SK-N-SH (cell line): ENCODE measurements around the gene B3GALT4. TPM values are rescaled to one million over a fixed set of nuclear protein-coding genes. Genes with fewer than 3 reads are reported as not detected.

Source experiments
- CTCF ChIA-PET: fragments of 300-600, 350-600 bp; formaldehyde crosslinking; extraction: SDS; loops from one replicate; lab custom pipeline; 2021; lab: Yijun Ruan, JAX
- POLR2A ChIA-PET: fragments of 350-600 bp; sonication (Branson Sonifier 250); formaldehyde crosslinking; extraction: SDS; loops from one replicate; lab custom pipeline; 2020; ENCODE audit warnings: antibody characterized with exemption, inconsistent platforms; lab: Yijun Ruan, JAX
- DNase-seq: peaks from one replicate; pipeline ENCODE4 v3.0.0; 2012
- H2AFZ ChIP-seq: fragments of 200-600 bp; sonication (generic); 2 replicates; pipeline ENCODE4 v1.8.1; 2016; ENCODE audit warnings: antibody characterized with exemption, mild to moderate bottlenecking, low read depth
- H3F3A ChIP-seq: fragments of 200-600 bp; sonication (generic); replicated peaks from 2 replicates; pipeline ENCODE3; 2016; ENCODE audit warnings: antibody characterized with exemption, mild to moderate bottlenecking; ENCODE audit not compliant: insufficient read depth
- H3K27ac ChIP-seq, 2 experiments: fragments of 200-500 bp in 1 of 2; fragments of 200-600 bp in 1 of 2; sonication (Bioruptor generic) in 1 of 2; sonication (generic), shearing (Covaris generic) in 1 of 2; 2 replicates each; pipeline versions ENCODE4 v1.5.1 to v1.6.1; 2014 to 2016; ENCODE audit warnings: low read depth in 2 of 2, inconsistent platforms in 1 of 2, low read length in 1 of 2, mild to moderate bottlenecking in 1 of 2, mixed read lengths in 1 of 2
- H3K27me3 ChIP-seq: fragments of 200-600 bp; sonication (generic), shearing (Covaris generic); 2 replicates; pipeline ENCODE4 v1.6.1; 2016; ENCODE audit warnings: mixed run types; ENCODE audit not compliant: insufficient read depth
- H3K36me3 ChIP-seq, 2 experiments: fragments of 200-500 bp in 1 of 2; fragments of 200-600 bp in 1 of 2; sonication (Bioruptor generic) in 1 of 2; sonication (generic) in 1 of 2; replicated peaks in 1 of 2; 2 replicates each; pipeline versions ENCODE3 to v1.5.1; 2014 to 2016; ENCODE audit warnings: low read length in 1 of 2, mild to moderate bottlenecking in 1 of 2; ENCODE audit not compliant: insufficient read depth in 2 of 2, control insufficient read depth in 1 of 2
- H3K4me1 ChIP-seq, 2 experiments: fragments of 200-500 bp in 1 of 2; fragments of 200-600 bp in 1 of 2; sonication (Bioruptor generic) in 1 of 2; sonication (generic), shearing (Covaris generic) in 1 of 2; 2 replicates each; pipeline versions ENCODE4 v1.5.1 to v1.6.1; 2014 to 2016; ENCODE audit warnings: low read depth in 1 of 2, low read length in 1 of 2, mixed run types in 1 of 2; ENCODE audit not compliant: insufficient read depth in 2 of 2, control insufficient read depth in 1 of 2
- H3K4me2 ChIP-seq: fragments of 200-600 bp; sonication (generic), shearing (Covaris generic); 2 replicates; pipeline ENCODE4 v1.6.1; 2017; ENCODE audit warnings: mixed run types
- H3K4me3 ChIP-seq, 2 experiments: fragments of 200-500 bp in 1 of 2; fragments of 200-600 bp in 1 of 2; sonication (Bioruptor generic) in 1 of 2; sonication (generic), shearing (Covaris generic) in 1 of 2; 2 replicates each; pipeline versions ENCODE4 v1.5.1 to v1.8.1; 2014 to 2016; ENCODE audit warnings: low read depth in 2 of 2, inconsistent platforms in 1 of 2, low read length in 1 of 2, mild to moderate bottlenecking in 1 of 2, mixed read lengths in 1 of 2, moderate library complexity in 1 of 2
- H3K79me2 ChIP-seq: fragments of 200-600 bp; sonication (generic); 2 replicates; pipeline ENCODE4 v1.8.1; 2017; ENCODE audit warnings: mild to moderate bottlenecking; ENCODE audit not compliant: insufficient read depth
- H3K9ac ChIP-seq: fragments of 200-600 bp; sonication (generic); 2 replicates; pipeline ENCODE4 v1.6.1; 2017; ENCODE audit warnings: mixed run types
- H3K9me2 ChIP-seq: fragments of 200-600 bp; sonication (generic); 2 replicates; pipeline ENCODE4 v1.6.1; 2017; ENCODE audit warnings: mixed run types
- H3K9me3 ChIP-seq: fragments of 200-600 bp; sonication (generic); 2 replicates; pipeline ENCODE4 v1.6.1; 2017; ENCODE audit warnings: mixed run types, mild to moderate bottlenecking, moderate library complexity
- H4K20me1 ChIP-seq: fragments of 200-600 bp; sonication (generic); 2 replicates; pipeline ENCODE4 v1.6.1; 2017; ENCODE audit warnings: mild to moderate bottlenecking, mixed run types; ENCODE audit not compliant: insufficient read depth
- FOXM1 ChIP-seq: IDR thresholded peaks from 2 replicates; pipeline ENCODE4 v1.4.0; 2012; ENCODE audit warnings: low read depth, mild to moderate bottlenecking
- GATA2 ChIP-seq: sonication (generic); formaldehyde crosslinking; IDR thresholded peaks from 2 replicates; pipeline ENCODE4 v1.5.0; 2020; ENCODE audit warnings: mild to moderate bottlenecking, missing genetic modification reagents
- JUND ChIP-seq: IDR thresholded peaks from 2 replicates; pipeline ENCODE4 v1.4.0; 2012
- MEF2A ChIP-seq: IDR thresholded peaks from 2 replicates; pipeline ENCODE4 v1.4.0; 2012; ENCODE audit warnings: low read depth, borderline replicate concordance
- NFIC ChIP-seq: IDR thresholded peaks from 2 replicates; pipeline ENCODE4 v1.4.0; 2012; ENCODE audit warnings: borderline replicate concordance
- RCOR1 ChIP-seq: fragments of 150-350 bp; IDR thresholded peaks from 2 replicates; pipeline ENCODE4 v1.6.1; 2017; ENCODE audit warnings: antibody characterized with exemption, low read length
- RXRA ChIP-seq: IDR thresholded peaks from 2 replicates; pipeline ENCODE4 v1.4.0; 2012; ENCODE audit warnings: low read depth, mild to moderate bottlenecking, borderline replicate concordance
- TCF12 ChIP-seq: IDR thresholded peaks from 2 replicates; pipeline ENCODE4 v1.4.0; 2012
- WGBS: methylation state at CpG from one replicate; pipeline ENCODE4 v1.1.6; 2017; ENCODE audit warnings: low lambda C conversion rate; 5-methylcytosine and 5-hydroxymethylcytosine counted together
- polyA plus RNA-seq, 3 experiments: library from polyadenylated mRNA; depleted of rRNA; stranded (reverse); fragments of >200 nt; gene quantifications; 2 replicates each; pipeline ENCODE4 v1.2.3, GENCODE V29; 2012
- TF ChIP-seq, protein P1 (sequence below): IDR thresholded peaks from 2 replicates; pipeline ENCODE4 v1.6.1; 2012; ENCODE audit warnings: mild to moderate bottlenecking, low read depth, low read length, moderate library complexity
- TF ChIP-seq, protein P2 (sequence below): fragments of 150-350 bp; IDR thresholded peaks from 2 replicates; pipeline ENCODE4 v1.6.1; 2017; ENCODE audit warnings: antibody characterized with exemption, low read length, low read depth, borderline replicate concordance
- TF ChIP-seq, protein P3 (sequence below): IDR thresholded peaks from 2 replicates; pipeline ENCODE4 v1.4.0; 2012; ENCODE audit warnings: low read depth

The B3GALT4 gene
- polyA plus RNA-seq, 1 of the 3 experiments (the other 2 are of a cell fraction): 0.56 TPM

DNA sequence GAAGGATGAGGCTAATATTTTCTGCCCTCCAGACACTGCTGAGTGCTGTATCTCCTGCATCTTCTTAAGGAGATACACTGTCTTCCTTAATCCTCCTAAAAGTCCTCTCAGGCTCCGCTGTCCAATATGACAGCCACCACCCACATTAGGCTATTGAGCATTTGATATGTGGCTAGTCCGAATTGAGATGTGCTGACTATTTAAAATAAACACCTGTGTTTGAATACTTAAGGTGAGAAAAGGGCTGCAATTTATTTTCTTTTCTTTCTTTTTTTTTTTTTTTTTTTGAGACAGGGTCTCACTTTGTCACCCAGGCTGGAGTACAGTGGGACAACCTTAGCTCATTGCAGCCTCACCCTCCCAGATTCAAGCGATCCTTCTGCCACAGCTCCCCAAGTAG, 25.0 kb downstream of the B3GALT4 start:
- TF ChIP-seq MEF2A (no peak), RXRA (no peak), RCOR1 (no peak), NFIC (no peak), GATA2 (CRISPR knock-in tag) (no peak)
- TF ChIP-seq, protein P1, sequence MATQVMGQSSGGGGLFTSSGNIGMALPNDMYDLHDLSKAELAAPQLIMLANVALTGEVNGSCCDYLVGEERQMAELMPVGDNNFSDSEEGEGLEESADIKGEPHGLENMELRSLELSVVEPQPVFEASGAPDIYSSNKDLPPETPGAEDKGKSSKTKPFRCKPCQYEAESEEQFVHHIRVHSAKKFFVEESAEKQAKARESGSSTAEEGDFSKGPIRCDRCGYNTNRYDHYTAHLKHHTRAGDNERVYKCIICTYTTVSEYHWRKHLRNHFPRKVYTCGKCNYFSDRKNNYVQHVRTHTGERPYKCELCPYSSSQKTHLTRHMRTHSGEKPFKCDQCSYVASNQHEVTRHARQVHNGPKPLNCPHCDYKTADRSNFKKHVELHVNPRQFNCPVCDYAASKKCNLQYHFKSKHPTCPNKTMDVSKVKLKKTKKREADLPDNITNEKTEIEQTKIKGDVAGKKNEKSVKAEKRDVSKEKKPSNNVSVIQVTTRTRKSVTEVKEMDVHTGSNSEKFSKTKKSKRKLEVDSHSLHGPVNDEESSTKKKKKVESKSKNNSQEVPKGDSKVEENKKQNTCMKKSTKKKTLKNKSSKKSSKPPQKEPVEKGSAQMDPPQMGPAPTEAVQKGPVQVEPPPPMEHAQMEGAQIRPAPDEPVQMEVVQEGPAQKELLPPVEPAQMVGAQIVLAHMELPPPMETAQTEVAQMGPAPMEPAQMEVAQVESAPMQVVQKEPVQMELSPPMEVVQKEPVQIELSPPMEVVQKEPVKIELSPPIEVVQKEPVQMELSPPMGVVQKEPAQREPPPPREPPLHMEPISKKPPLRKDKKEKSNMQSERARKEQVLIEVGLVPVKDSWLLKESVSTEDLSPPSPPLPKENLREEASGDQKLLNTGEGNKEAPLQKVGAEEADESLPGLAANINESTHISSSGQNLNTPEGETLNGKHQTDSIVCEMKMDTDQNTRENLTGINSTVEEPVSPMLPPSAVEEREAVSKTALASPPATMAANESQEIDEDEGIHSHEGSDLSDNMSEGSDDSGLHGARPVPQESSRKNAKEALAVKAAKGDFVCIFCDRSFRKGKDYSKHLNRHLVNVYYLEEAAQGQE: no peak
- TF ChIP-seq, protein P2, sequence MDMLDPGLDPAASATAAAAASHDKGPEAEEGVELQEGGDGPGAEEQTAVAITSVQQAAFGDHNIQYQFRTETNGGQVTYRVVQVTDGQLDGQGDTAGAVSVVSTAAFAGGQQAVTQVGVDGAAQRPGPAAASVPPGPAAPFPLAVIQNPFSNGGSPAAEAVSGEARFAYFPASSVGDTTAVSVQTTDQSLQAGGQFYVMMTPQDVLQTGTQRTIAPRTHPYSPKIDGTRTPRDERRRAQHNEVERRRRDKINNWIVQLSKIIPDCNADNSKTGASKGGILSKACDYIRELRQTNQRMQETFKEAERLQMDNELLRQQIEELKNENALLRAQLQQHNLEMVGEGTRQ: no peak
- no peak overlapping the region for H3K9ac ChIP-seq
- no peak for DNase-seq
- H3F3A ChIP-seq: peaks cover 22% of the 10 kb centered on the region
- no peaks in the 10 kb centered on the region for H3K27me3 ChIP-seq
- WGBS: 95% methylated on average over 3 of the region's 3 CpGs
- no peaks in the 10 kb centered on the region for H3K9me2 ChIP-seq
- H3K4me1 ChIP-seq: peaks cover 4 to 10% of the 10 kb centered on the region in 2 experiments; a peak in 1 of 4 replicates
- H3K79me2 ChIP-seq: peaks cover 74% of the 10 kb centered on the region
- ChIA-PET CTCF (no interaction called here), POLR2A (interaction anchor here (0.6 to 2.1 kb wide), 2 partner anchors 12 to 24 kb away, joined by 3 to 15 read pairs; partner anchors contain the start of genes B3GALT4 and TAPBP)
- H3K4me3 ChIP-seq: no peak overlapping the region; a peak in 1 of 4 replicates
- H4K20me1 ChIP-seq: peaks cover 14% of the 10 kb centered on the region; the same call in 1 of the 2 replicates
- no peak overlapping the region for H3K27ac ChIP-seq
- no peak overlapping the region for H3K4me2 ChIP-seq
- no peaks in the 10 kb centered on the region for H3K9me3 ChIP-seq
- H3K36me3 ChIP-seq: peaks cover 13 to 22% of the 10 kb centered on the region in 2 experiments
- H2AFZ ChIP-seq: no peak overlapping the region

DNA sequence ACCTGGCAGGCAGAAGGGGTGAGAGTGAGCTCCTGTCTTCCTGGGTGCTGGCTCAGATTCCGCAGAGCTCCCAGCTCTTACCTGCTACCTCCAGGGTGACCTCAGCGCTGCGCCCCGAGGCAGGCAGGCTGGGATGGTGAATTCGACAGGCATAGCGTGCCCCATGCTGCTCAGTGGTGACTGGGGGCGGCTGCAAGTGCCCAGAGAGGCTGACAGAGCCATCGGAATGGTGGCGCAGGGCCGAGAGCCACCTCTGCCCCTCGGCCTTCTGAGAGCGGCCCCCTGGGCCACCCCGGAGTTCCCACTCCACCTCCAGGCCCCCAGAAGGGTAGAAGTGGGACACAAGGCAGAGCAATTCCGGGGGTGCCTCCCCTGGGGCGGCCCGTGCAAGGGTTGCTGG, 27.3 kb downstream of the B3GALT4 start:
- Histone ChIP-seq H3F3A (peaks cover 22% of the 10 kb centered on the region), H4K20me1 (peaks cover 14% of the 10 kb centered on the region; the same call in 1 of the 2 replicates), H3K27ac (no peak overlapping the region), H3K4me2 (no peak overlapping the region), H2AFZ (no peak overlapping the region), H3K4me1 (peaks cover 2 to 4% of the 10 kb centered on the region in 2 experiments; a peak in 1 of 4 replicates), H3K9me3 (no peaks in the 10 kb centered on the region), H3K9me2 (no peaks in the 10 kb centered on the region), H3K4me3 (no peak overlapping the region), H3K79me2 (peaks cover 80% of the 10 kb centered on the region), H3K36me3 (peaks cover 13 to 36% of the 10 kb centered on the region in 2 experiments), H3K27me3 (no peaks in the 10 kb centered on the region), H3K9ac (no peak overlapping the region)
- 46% methylated on average over 2 of the region's 16 CpGs for WGBS
- ChIA-PET POLR2A (interaction anchor here (0.6 to 1.0 kb wide), 3 partner anchors 9 to 37 kb away, joined by 3 to 4 read pairs (median 3); no protein-coding TSS in a partner anchor), CTCF (no interaction called here)
- peak; percentile 5 for DNase-seq
- TF ChIP-seq JUND: no peak
- TF ChIP-seq TCF12: no peak
- no peak for TF ChIP-seq FOXM1
- TF ChIP-seq, protein P3, sequence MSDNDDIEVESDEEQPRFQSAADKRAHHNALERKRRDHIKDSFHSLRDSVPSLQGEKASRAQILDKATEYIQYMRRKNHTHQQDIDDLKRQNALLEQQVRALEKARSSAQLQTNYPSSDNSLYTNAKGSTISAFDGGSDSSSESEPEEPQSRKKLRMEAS: no peak
